HFF-Myc (cell line): ENCODE results near the gene GALNT2.

Experiments
- DNase-seq: peaks from one replicate; pipeline ENCODE4 v3.0.0-alpha.2; 2011; ENCODE audit warnings: low read depth; ENCODE audit errors: extremely low read depth
- H3K4me3 ChIP-seq: replicated peaks from 2 replicates; pipeline ENCODE4 v1.5.1; 2011; ENCODE audit warnings: low read depth, mild to moderate bottlenecking, control low read depth, low read length
- TF ChIP-seq, protein P1 (sequence below): IDR thresholded peaks from 2 replicates; pipeline ENCODE4 v1.5.1; 2012; ENCODE audit warnings: mild to moderate bottlenecking, low read depth, low read length, control low read depth; ENCODE audit errors: missing control alignments

GALNT2 gene

DNA sequence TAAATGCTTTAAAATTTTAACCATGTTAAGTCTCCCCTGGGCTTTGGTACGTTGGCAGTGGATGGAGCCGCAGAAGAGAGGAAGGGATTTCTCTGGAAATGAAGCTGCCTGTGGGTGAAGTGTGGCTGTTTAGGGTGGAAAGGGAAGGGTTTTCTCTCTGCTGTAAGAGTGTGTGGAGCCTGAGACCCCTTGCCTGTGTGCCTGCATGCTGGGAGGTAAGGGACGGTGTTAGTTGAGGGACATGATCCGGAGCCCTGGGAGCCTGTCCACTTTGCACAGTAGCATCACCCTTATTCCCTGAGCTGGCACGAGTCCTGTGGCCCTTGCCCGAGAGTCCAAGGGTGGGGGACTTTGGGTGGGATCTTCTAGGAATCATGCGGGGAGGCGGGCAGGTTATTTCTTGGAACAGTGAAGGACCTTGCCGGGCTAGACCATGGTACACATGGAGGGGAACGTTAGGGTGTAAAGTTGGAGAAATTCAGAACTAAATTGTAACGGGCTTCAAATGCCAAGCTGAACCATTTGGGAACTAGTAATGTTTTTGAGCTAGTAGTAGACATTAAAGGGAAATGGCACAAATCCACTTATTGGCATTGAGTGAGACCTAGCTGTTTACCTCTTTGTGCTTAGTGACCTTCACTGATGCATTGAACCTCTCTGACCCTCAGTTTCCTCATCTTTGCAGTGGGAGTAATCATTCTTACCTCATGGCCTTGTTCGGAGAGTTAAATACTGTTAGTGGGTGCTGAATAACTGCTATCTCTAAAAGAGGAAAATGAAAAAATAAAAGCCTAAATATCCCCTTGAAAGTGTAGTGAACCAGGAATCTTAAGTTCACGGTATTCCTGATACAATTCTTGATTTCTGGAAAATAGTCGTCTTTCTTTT, 3.5 kb downstream of the GALNT2 start:
- DNase-seq: no peak
- TF ChIP-seq, protein P1, sequence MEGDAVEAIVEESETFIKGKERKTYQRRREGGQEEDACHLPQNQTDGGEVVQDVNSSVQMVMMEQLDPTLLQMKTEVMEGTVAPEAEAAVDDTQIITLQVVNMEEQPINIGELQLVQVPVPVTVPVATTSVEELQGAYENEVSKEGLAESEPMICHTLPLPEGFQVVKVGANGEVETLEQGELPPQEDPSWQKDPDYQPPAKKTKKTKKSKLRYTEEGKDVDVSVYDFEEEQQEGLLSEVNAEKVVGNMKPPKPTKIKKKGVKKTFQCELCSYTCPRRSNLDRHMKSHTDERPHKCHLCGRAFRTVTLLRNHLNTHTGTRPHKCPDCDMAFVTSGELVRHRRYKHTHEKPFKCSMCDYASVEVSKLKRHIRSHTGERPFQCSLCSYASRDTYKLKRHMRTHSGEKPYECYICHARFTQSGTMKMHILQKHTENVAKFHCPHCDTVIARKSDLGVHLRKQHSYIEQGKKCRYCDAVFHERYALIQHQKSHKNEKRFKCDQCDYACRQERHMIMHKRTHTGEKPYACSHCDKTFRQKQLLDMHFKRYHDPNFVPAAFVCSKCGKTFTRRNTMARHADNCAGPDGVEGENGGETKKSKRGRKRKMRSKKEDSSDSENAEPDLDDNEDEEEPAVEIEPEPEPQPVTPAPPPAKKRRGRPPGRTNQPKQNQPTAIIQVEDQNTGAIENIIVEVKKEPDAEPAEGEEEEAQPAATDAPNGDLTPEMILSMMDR: no peak

DNA sequence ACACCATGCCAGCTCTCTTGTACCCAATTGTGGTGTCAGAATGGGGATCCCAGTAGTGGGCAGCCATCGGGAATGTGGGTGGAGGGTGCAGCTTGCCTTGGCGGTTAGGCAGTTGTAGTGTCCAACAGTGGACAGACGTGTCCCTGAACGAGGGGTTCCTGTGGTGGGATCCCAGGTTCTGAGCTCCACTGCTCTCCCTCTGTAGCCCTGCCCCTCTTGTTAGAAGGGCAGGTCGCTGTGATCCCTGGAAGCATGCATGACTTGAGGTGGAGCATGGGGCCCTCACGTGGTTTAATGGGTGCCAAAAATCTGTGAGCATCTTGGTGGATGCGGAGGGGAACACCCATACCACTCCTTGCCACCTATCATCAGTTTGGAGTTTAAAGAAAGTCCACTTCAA, 4.3 kb downstream of the GALNT2 start:
- no peak overlapping the region for H3K4me3 ChIP-seq
- no peak for DNase-seq
- TF ChIP-seq, protein P1: no peak

More for the DNA sequence above, 3.5 kb downstream of the GALNT2 start:
- no peak overlapping the region for H3K4me3 ChIP-seq

DNA sequence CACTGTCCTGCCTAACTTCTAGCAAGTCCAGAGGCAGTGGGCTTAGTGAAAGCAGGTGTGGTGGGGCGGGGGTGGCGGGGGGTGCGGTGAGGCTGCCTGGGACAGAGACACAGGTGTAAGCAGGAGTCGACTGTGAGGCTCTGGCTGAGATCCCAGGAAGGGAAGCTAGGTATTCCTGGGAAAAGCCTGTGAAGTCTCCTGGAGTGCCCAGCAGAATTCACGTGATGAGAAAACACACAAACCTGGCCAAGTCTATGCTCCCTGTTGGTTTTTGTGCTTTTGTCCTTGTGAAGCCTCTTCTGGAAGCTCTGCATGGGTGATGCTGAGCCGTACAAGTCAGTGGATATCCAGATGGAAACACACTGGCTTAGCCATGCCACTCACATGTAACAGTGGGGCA, 5.3 kb downstream of the GALNT2 start:
- no peak overlapping the region for H3K4me3 ChIP-seq
- DNase-seq: no peak
- TF ChIP-seq, protein P1: no peak

GRCh38 chr1:230072866-230073265, 5.8 kb downstream of the GALNT2 start:
- H3K4me3 ChIP-seq: no peak overlapping the region

GRCh38 chr1:230073371-230074035, 6.5 kb downstream of the GALNT2 start:
- no peak for DNase-seq
- TF ChIP-seq, protein P1: no peak
- H3K4me3 ChIP-seq: no peak overlapping the region

More at GRCh38 chr1:230072866-230073265, 5.8 kb downstream of the GALNT2 start:
- no peak for DNase-seq
- TF ChIP-seq, protein P1: no peak

- no peak overlapping the region for H3K4me3 ChIP-seq
- TF ChIP-seq, protein P1: no peak
- DNase-seq: no peak
These were observed 7.2 kb downstream of the GALNT2 start for GRCh38 chr1:230074270-230074669.
